Raji (cell line): ENCODE results near the gene PIEZO1.

Experiments
- POLR2A ChIP-seq: IDR thresholded peaks from 2 replicates; pipeline ENCODE4 v1.6.1; 2011; ENCODE audit warnings: low read depth, low read length, control low read depth; ENCODE audit not compliant: insufficient read depth

The PIEZO1 gene

GRCh38 chr16:88721236-88721635 lies 63.8 kb downstream of the PIEZO1 start:
- TF ChIP-seq POLR2A: no peak

GRCh38 chr16:88720396-88720970 lies 64.5 kb downstream of the PIEZO1 start:
- TF ChIP-seq POLR2A: no peak

- no peak for TF ChIP-seq POLR2A
These were observed 65.1 kb downstream of the PIEZO1 start for GRCh38 chr16:88719933-88720296.

- no peak for TF ChIP-seq POLR2A
These were observed 65.6 kb downstream of the PIEZO1 start for GRCh38 chr16:88719267-88719932.

GRCh38 chr16:88718178-88718577 lies 66.8 kb downstream of the PIEZO1 start:
- no peak for TF ChIP-seq POLR2A

- no peak for TF ChIP-seq POLR2A
These were observed 68.4 kb downstream of the PIEZO1 start for GRCh38 chr16:88716601-88717001.

GRCh38 chr16:88716201-88716600 lies 68.8 kb downstream of the PIEZO1 start:
- no peak for TF ChIP-seq POLR2A

GRCh38 chr16:88715312-88716190 lies 69.5 kb downstream of the PIEZO1 start:
- no peak for TF ChIP-seq POLR2A

- no peak for TF ChIP-seq POLR2A
These were observed 70.4 kb downstream of the PIEZO1 start for GRCh38 chr16:88714420-88715302.

GRCh38 chr16:88713568-88714419 lies 71.2 kb downstream of the PIEZO1 start:
- TF ChIP-seq POLR2A: no peak

- no peak for TF ChIP-seq POLR2A
These were observed 72.0 kb downstream of the PIEZO1 start for GRCh38 chr16:88713054-88713453.

- TF ChIP-seq POLR2A: no peak
These were observed 72.5 kb downstream of the PIEZO1 start for GRCh38 chr16:88712362-88712979.

GRCh38 chr16:88711750-88712340 lies 73.2 kb downstream of the PIEZO1 start:
- TF ChIP-seq POLR2A: no peak
